GM12892 (cell line): ENCODE measurements around the gene KL. TPM values are rescaled to one million over a fixed set of nuclear protein-coding genes. Genes with fewer than 3 reads are reported as not detected.
A peak's percentile ranks its signal among the peaks of the same experiment; 100 is the strongest.

Source experiments
- DNase-seq: peaks from one replicate; pipeline ENCODE4 v3.0.0; 2011; ENCODE audit not compliant: insufficient read length
- FAIRE-seq: peaks from 2 replicates; lab custom pipeline; 2011; peaks lifted over from hg19 to GRCh38; lab: Jason Lieb, UNC
- POLR2A ChIP-seq: IDR thresholded peaks from 2 replicates; pipeline ENCODE4 v1.6.1; 2011; ENCODE audit warnings: low read depth, low read length, control low read depth
- POLR2AphosphoS5 ChIP-seq: IDR thresholded peaks from 2 replicates; pipeline ENCODE4 v1.6.1; 2011; ENCODE audit warnings: low read depth, low read length, control low read depth
- TAF1 ChIP-seq: IDR thresholded peaks from 2 replicates; pipeline ENCODE4 v1.6.1; 2011; ENCODE audit warnings: low read depth, mild to moderate bottlenecking, control low read depth, low read length, borderline replicate concordance
- polyA plus RNA-seq: library from polyadenylated mRNA; unstranded; fragments of >200 nt; gene quantifications from one replicate; pipeline ENCODE4 v1.2.1, GENCODE V29; 2012; ENCODE audit warnings: missing spikeins, inconsistent platforms; ENCODE audit not compliant: missing spikeins

The KL gene
- polyA plus RNA-seq: 3.3 TPM

DNA sequence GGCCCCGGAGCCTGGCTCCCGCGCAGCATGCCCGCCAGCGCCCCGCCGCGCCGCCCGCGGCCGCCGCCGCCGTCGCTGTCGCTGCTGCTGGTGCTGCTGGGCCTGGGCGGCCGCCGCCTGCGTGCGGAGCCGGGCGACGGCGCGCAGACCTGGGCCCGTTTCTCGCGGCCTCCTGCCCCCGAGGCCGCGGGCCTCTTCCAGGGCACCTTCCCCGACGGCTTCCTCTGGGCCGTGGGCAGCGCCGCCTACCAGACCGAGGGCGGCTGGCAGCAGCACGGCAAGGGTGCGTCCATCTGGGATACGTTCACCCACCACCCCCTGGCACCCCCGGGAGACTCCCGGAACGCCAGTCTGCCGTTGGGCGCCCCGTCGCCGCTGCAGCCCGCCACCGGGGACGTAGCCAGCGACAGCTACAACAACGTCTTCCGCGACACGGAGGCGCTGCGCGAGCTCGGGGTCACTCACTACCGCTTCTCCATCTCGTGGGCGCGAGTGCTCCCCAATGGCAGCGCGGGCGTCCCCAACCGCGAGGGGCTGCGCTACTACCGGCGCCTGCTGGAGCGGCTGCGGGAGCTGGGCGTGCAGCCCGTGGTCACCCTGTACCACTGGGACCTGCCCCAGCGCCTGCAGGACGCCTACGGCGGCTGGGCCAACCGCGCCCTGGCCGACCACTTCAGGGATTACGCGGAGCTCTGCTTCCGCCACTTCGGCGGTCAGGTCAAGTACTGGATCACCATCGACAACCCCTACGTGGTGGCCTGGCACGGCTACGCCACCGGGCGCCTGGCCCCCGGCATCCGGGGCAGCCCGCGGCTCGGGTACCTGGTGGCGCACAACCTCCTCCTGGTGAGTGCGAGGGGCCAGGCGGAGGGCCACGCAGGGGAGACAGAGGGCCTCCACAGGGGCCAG is at the start of gene KL:
Gene KL, plus strand, starts transcription at position 10 of the 909 bp plus-strand sequence. Its CDS starts 18 bp downstream, at position 28.
- peak; percentile 74 for FAIRE-seq

GRCh38 chr13:32967584-32968182 is 48.5 kb upstream of the KL start:
- DNase-seq: no peak
- TF ChIP-seq POLR2A: no peak
- FAIRE-seq: no peak

More for the DNA sequence above, at the start of gene KL:
- TF ChIP-seq POLR2A: 0 out of 2 replicates have a peak, but pooled peaks have one; percentile 49
- TF ChIP-seq TAF1: no peak
- peak; percentile 22; the same call in 1 of the 2 replicates for TF ChIP-seq POLR2AphosphoS5
- DNase-seq: peak; percentile 30

DNA sequence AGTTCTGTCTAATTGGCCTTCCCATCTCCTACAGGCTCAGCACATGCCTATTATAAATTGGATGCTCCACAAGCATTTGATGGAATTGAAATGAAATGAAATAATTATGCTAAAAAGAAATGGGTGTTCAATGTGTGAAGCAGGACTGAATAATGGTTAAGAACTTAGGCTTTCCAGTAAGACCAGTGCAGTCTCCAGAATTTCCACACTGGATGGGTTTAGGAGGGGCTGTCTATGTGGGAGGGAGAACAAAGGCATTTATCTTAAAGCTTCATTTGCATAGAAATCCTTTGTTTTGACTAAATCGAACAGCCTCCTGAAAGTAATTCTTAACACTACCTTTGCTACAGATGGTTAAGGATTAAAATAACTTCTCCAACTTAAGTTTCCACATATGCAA is 47.9 kb upstream of the KL start:
- DNase-seq (no peak), FAIRE-seq (no peak)
- TF ChIP-seq POLR2AphosphoS5 (no peak), TAF1 (no peak), POLR2A (no peak)

DNA sequence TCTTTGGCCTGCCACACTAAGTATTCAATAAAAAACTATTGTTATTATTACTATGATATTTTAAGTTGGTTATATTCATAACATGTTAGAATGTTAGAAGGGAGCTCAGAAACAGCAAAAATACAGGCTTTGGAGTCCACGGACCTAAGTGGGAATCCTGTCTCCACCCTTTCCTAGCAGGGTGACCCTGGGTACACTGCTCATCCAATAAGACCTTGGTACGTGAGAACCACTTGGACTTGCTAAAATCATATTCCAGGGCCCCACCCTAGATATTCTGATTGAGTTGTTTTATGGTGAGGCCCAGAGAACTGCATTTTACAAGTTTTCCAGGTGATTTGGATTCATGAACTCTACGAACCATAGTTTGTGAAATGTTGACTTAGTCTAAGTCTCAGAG is 47.4 kb upstream of the KL start:
- TF ChIP-seq POLR2AphosphoS5 (no peak), TAF1 (no peak), POLR2A (no peak)
- FAIRE-seq (no peak), DNase-seq (no peak)

GRCh38 chr13:32969516-32969941 is 46.7 kb upstream of the KL start:
- peak; percentile 86 for FAIRE-seq
- TF ChIP-seq POLR2A (no peak), TAF1 (no peak), POLR2AphosphoS5 (no peak)

GRCh38 chr13:32976056-32976805 is 40.0 kb upstream of the KL start:
- FAIRE-seq (no peak), DNase-seq (no peak)
- TF ChIP-seq TAF1 (no peak), POLR2A (no peak), POLR2AphosphoS5 (no peak)

More at GRCh38 chr13:32969516-32969941, 46.7 kb upstream of the KL start:
- DNase-seq: peak; percentile 31

DNA sequence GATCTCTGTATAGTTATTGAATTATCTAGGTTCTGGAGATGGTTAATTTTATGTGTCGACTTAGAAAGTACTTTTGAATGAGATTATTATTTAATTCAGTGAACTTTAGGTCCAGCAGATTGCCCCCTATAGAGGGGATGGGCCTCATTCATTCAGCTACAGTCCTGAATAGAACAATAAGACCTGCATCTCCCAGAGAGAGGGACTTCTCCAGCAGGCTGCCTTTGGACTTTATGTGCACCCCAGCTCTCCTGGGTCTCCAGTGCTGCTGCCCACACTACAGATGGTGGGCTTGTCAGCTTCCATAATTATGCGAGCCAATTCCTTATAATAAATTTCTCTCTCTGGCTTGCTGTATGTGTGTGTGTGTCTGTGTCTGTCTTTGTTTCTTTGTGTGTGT is 39.3 kb upstream of the KL start:
- no peak for TF ChIP-seq POLR2AphosphoS5
- no peak for TF ChIP-seq POLR2A
- no peak for TF ChIP-seq TAF1
- DNase-seq (no peak), FAIRE-seq (no peak)

DNA sequence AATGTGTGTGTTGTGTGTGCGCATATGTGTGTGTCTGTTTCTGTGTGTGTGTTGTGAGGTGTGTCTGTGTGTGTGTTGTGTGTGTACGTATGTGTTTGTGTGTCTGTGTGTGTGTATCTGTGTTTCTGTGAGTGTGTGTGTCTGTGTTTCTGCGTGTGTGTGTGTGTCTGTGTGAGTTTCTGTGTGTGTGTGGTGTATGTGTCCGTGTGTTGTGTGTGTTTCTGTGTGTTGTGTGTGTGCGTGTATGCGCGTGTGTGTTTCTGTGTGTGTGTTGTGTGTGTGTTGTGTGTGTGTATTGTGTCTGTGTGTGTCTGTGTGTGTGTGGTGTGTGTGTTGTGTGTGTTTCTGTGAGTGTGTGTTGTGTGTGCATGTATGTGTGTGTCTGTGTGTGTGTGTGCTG is 38.9 kb upstream of the KL start:
- no peak for DNase-seq
- TF ChIP-seq POLR2AphosphoS5 (no peak), POLR2A (no peak), TAF1 (no peak)
- no peak for FAIRE-seq

- FAIRE-seq (no peak), DNase-seq (no peak)
- TF ChIP-seq POLR2AphosphoS5 (no peak), POLR2A (no peak), TAF1 (no peak)
These were observed 37.9 kb upstream of the KL start for GRCh38 chr13:32978278-32978677.

DNA sequence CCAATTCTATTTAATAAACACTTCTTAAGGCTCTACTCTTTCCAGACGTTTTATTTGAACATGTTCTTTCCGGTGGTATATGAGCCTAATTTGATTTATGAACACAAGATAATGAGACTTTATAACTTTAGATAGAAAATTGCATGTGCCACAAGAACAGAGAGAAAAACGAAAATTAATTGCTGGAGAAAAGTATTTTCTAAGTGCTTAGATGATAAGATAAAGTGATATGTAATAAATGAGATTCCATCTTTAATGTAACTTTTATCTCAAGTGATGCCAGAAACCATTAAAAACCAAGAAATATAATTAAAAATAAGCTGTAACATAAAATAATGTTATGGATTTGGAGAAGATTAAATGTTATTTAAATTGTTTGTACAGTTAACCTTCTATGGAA is 33.2 kb upstream of the KL start:
- TF ChIP-seq POLR2A: no peak
- TF ChIP-seq TAF1: no peak
- no peak for TF ChIP-seq POLR2AphosphoS5
- no peak for FAIRE-seq
- no peak for DNase-seq
